ENCODE data around the gene DLG1. TPM values are rescaled to one million over a fixed set of nuclear protein-coding genes. Genes with fewer than 3 reads are reported as not detected.

Gene DLG1
- total and polyA plus RNA-seq, 2 experiments from 2014 or later = 54.8 to 128 TPM

- no peaks in the 10 kb centered on the region for H3K27me3 ChIP-seq
- TF ChIP-seq EZH2phosphoT487 (IDR thresholded peaks at IDR 0.05; ENCODE audit: low read depth, severe bottlenecking, unreplicated experiment) (no peak), EZH2 (IDR thresholded peaks at IDR 0.05; ENCODE audit: borderline replicate concordance) (no peak), CTCF (IDR thresholded peaks at IDR 0.05; ENCODE audit: poor library complexity) (no peak)
- no peak overlapping the region for H3K27ac ChIP-seq
- DNase-seq (ENCODE audit: low spot score) = no peak
- H3K36me3 ChIP-seq (replicated peaks; ENCODE audit: insufficient read depth, low read depth) = no peaks in the 10 kb centered on the region
- no peak overlapping the region for H3K4me2 ChIP-seq
- H2AFZ ChIP-seq = no peak overlapping the region
- H3K4me3 ChIP-seq = no peak overlapping the region
- peaks cover 80% of the 10 kb centered on the region for H3K79me2 ChIP-seq
- H3K4me1 ChIP-seq (ENCODE audit: insufficient read depth) = peaks cover 3% of the 10 kb centered on the region
- no peaks in the 10 kb centered on the region for H3K9me3 ChIP-seq (ENCODE audit: low read depth)
- H3K9me2 ChIP-seq (replicated peaks; ENCODE audit: insufficient read depth) = no peaks in the 10 kb centered on the region
- peaks cover 10% of the 10 kb centered on the region for H4K20me1 ChIP-seq (ENCODE audit: insufficient read depth, poor library complexity, severe bottlenecking)
- 92% methylated on average over 4 of the region's 4 CpGs for WGBS (ENCODE audit: low lambda C conversion rate, missing lambda C conversion rate)
Observed at GRCh38 chr3:197173620-197174019, 124.8 kb downstream of the DLG1 start.

- H3K79me2 ChIP-seq = peaks cover 81% of the 10 kb centered on the region
- H3K9me3 ChIP-seq (ENCODE audit: low read depth) = no peaks in the 10 kb centered on the region
- no peaks in the 10 kb centered on the region for H3K27me3 ChIP-seq
- DNase-seq (ENCODE audit: low spot score) = no peak
- no peaks in the 10 kb centered on the region for H3K36me3 ChIP-seq (replicated peaks; ENCODE audit: insufficient read depth, low read depth)
- no peaks in the 10 kb centered on the region for H3K9me2 ChIP-seq (replicated peaks; ENCODE audit: insufficient read depth)
- TF ChIP-seq CTCF (IDR thresholded peaks at IDR 0.05; ENCODE audit: poor library complexity) (no peak), EZH2 (IDR thresholded peaks at IDR 0.05; ENCODE audit: borderline replicate concordance) (no peak), EZH2phosphoT487 (IDR thresholded peaks at IDR 0.05; ENCODE audit: low read depth, severe bottlenecking, unreplicated experiment) (no peak)
- peaks cover 3% of the 10 kb centered on the region for H3K4me1 ChIP-seq (ENCODE audit: insufficient read depth)
- no peak overlapping the region for H3K4me3 ChIP-seq
- no peak overlapping the region for H3K27ac ChIP-seq
- H2AFZ ChIP-seq = no peak overlapping the region
- H3K4me2 ChIP-seq = no peak overlapping the region
- 57% methylated on average over 1 of the region's 1 CpG for WGBS (ENCODE audit: low lambda C conversion rate, missing lambda C conversion rate)
- H4K20me1 ChIP-seq (ENCODE audit: insufficient read depth, poor library complexity, severe bottlenecking) = peaks cover 23% of the 10 kb centered on the region
Observed at GRCh38 chr3:197171481-197172067, 126.8 kb downstream of the DLG1 start.

- Histone ChIP-seq H4K20me1 (ENCODE audit: insufficient read depth, poor library complexity, severe bottlenecking) (peaks cover 19% of the 10 kb centered on the region), H3K9me2 (replicated peaks; ENCODE audit: insufficient read depth) (no peaks in the 10 kb centered on the region), H3K27me3 (no peaks in the 10 kb centered on the region), H3K79me2 (peaks cover 78% of the 10 kb centered on the region), H2AFZ (no peak overlapping the region), H3K4me2 (no peak overlapping the region), H3K4me1 (ENCODE audit: insufficient read depth) (no peaks in the 10 kb centered on the region), H3K9me3 (ENCODE audit: low read depth) (no peaks in the 10 kb centered on the region), H3K27ac (no peak overlapping the region), H3K4me3 (no peak overlapping the region), H3K36me3 (replicated peaks; ENCODE audit: insufficient read depth, low read depth) (no peaks in the 10 kb centered on the region)
- TF ChIP-seq EZH2phosphoT487 (IDR thresholded peaks at IDR 0.05; ENCODE audit: low read depth, severe bottlenecking, unreplicated experiment) = no peak
- no peak for TF ChIP-seq CTCF (IDR thresholded peaks at IDR 0.05; ENCODE audit: poor library complexity)
- no peak for TF ChIP-seq EZH2 (IDR thresholded peaks at IDR 0.05; ENCODE audit: borderline replicate concordance)
- 90% methylated on average over 1 of the region's 1 CpG for WGBS (ENCODE audit: low lambda C conversion rate, missing lambda C conversion rate)
- no peak for DNase-seq (ENCODE audit: low spot score)
Observed at GRCh38 chr3:197169028-197169427, 129.4 kb downstream of the DLG1 start.
